ENCODE measurements around the gene UBA6.
"Not testable (repeated sequence)": the region's sequence is repeated elsewhere in the genome, so short reads cannot be mapped to it uniquely, and the experiment has no call there.

Gene UBA6

DNA sequence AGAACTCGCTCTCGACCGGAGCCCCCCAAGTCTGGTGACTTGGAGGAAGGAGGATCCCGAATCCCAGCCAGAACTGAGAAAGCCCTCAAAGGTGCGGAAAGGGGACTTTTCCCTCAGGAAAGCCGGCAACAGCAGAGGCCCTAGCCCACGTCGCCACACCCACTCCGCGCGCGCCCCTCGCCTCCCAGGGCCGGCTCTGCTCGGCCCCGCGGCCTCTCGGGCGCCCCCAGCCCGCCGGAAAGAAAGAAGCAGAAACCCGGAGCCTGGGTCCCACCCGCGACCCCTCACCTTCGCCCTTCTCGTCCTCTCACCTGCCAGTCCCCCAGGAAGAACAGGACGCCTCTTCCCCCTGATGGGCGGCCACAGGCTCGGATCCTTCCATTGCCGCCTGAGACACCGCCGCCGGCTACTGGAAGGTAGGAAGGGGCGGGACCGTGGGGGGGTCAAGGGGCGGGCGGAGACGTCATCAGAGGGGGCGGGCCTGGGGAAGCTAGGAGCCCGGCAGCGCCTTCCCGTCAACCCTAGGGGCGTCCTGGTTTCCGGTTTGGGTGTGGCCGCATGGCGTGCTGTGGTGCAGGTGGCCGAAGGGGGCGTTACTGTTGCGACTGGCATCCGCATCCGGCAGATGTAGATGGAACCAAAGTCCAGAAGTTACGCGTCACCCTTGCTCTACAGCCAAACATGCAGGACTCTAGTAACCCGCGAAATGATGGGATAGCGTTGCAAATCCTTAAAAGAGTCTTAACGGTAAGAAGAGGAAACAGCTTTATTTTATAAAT, at the start of gene UBA6:
UBA6 (minus strand) TSS at position 418 of the 779 bp plus-strand sequence; CDS start at position 382, 36 bp downstream.
- peak; percentile 48 to 62 for DNase-seq

DNA sequence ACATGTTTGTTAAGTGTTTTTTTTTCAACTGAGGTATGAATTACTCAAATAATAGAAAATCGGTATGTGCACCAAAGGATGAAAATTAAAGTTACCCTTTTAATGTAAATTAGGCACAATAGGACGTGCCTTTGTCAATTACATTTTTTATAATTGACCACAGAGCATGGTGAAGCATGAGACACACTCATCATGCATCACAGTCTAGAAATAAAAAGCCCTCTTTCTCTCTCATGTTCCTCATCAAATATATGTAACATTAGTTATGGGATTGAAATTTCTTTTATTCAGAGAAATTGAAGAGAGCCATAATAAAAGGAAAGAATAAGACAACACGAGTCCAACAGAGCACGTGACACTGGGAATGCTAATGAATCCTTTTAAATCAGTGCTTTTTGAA, 49.7 kb upstream of the UBA6 start:
- no peak for DNase-seq

DNA sequence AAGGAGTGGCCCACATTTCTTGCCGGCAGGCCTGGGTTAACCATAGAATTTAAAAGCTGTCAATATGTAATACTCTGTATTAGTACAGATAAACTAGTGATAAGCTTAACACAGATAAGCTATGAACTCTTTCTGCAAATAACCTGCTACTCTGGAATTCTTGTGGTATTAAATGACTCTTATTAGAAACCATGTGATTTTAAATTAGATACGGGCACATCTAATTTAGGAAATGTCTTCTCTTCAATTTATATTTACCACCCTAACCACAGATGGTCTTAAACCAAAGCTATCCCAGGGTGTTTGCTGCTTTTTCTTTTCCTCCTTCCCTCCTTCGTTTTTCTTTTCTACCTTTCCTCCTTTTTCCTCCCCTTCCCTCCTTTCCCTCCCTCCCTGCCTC, 48.3 kb upstream of the UBA6 start:
- no peak for DNase-seq

DNA sequence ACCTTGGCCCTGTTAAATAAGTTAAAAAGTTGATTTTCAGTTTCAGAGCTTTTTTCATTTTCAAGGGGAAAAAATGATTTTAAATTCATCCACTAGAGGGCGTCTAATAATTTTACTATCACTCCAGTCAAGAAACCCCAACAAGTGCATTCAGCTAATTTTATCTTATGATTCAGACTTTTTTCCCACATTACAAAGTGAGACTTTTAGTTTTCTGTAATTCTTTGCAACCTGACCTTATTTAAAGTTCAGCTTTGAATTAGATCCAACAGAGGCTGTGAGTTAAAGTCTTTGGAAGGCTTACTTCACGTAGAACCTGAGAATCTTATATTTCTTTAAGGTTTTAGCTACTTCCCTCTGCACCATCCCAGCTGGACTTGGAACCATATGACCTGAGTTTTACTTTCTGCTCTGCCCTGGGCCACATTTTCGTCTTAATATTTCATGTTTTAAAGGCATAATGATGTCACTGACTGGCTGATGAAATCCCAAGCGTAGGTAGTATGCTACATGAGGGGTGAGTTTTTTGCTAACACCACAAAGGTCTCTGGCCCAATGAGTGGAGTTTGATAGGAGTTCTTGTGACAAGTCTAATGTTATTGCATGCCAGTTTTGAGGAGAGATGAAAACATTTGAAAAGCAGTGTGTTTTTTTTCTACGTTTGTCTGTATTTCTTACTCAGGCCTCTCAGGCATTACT, 46.0 kb upstream of the UBA6 start:
- DNase-seq, result no peak

- no peak for DNase-seq
These were observed 43.8 kb upstream of the UBA6 start for GRCh38 chr4:67744561-67745283.

GRCh38 chr4:67743194-67743593, 42.2 kb upstream of the UBA6 start:
- no peak for DNase-seq

DNA sequence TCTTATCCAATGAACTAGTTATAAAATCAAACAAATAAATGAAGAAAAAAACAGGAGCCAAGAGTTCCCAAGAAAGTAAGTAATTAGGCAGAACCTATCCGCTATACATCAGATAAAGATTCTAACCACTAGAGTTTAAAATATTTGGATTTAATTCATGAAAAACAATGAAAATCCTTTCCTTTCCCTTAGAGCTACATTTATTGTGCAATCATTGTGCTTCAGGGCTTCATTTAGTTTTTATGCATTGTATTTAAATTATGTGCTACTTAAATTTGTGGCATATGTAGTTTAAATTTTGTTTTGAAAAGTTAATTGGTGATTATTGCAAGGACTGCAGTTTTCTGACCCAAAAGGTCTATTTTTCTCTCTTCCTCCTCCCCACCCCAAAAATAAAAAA, 35.3 kb upstream of the UBA6 start:
- DNase-seq, result no peak

- DNase-seq, result no peak
These were observed 34.4 kb upstream of the UBA6 start for GRCh38 chr4:67735325-67735724.

GRCh38 chr4:67730511-67730910, 29.6 kb upstream of the UBA6 start:
- DNase-seq, result not testable (repeated sequence)

DNA sequence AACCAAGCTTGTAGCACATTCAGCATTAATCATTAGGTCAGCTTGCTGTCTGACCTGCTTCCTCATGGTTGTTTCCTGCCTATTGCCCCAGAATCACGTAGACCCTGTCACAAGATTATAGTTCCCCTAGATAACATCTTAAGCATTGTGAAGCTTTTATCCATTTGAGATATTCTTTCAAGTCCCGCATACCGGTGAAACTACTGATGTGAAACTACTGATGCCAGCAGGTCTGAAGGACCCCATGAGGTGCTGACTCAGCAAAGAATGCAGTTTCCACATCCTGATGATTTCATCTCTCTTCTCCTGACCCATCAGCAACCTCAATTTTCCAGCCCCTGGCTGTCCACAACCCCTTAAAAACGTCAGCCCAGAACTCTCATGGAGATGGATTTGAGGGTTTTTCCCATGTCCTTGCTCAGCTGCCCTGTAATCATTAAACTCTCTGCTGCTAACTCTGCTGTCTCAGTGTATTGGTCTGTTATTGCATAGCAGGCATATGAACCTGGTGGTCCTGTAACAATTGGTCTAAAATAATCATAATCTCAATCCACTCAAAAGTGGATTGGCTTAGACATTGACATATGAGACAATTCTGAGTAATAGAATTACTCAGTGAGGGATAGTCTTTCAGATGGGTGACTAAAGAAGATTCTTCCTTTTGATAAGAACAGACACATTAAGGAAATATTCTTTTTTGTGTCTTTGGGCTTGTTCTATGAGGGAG, 26.3 kb upstream of the UBA6 start:
- DNase-seq, result no peak

DNA sequence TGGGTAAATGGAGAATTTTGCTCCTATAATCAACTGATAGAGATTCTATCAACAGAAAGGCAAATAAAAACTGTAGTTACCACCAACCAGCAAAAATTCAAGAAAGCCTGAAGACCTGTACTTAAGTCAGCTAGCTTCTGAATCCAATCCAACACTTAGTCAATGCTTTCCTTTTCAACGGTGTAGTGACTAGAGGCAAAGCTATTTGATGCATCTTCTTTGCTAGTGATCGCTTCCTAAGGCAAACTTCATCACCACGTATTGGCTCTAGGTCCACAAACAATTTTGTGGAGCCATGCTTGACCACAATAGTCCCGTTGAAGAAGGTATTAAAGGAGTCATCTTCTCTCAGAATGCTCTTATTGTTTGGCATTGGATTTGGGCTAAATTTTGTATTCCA, 25.0 kb upstream of the UBA6 start:
- no peak for DNase-seq

DNA sequence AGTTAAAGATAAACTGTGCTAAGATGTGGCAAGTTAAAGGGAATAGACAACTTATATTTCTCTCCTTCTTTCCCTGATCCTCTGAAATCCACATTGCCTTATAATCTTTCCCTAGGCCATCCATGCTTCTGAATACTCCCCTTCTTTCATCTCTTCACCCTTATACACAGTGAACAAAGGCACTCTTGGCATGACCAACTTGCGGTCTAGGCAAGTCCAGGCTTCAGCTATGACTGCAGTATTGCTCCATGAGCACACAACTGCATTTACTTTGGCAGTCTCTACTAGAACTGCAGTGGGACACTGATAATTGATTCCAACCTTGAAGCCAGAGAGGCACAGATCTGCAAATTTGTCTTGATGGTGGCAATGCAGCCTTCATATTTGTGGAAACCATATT, 24.2 kb upstream of the UBA6 start:
- DNase-seq, result no peak

DNA sequence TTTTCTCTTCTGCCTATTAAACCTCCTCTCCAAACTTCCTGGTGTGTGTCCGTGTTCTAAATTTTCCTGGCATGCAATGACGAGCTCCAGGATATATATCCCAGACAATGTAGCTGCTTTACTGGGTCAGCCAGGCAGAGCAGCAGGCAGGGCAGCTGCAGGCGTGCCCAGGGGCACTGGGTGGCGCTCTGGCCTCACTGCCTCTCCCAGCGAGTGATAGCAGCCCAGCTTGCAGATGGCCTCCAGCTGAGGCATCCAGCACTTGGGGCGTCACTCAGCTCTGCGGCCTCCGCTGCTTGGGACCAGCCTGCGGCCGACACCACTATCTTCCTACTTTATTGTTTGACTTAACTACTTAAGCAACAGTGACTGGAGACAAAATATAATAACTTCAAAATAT, 23.0 kb upstream of the UBA6 start:
- no peak for DNase-seq

- no peak for DNase-seq
These were observed 22.4 kb upstream of the UBA6 start for GRCh38 chr4:67723341-67723740.

- no peak for DNase-seq
These were observed 21.0 kb upstream of the UBA6 start for GRCh38 chr4:67721770-67722597.

GRCh38 chr4:67721315-67721769, 20.4 kb upstream of the UBA6 start:
- DNase-seq, result no peak

- DNase-seq, result no peak
These were observed 19.1 kb upstream of the UBA6 start for GRCh38 chr4:67719953-67720617.

DNA sequence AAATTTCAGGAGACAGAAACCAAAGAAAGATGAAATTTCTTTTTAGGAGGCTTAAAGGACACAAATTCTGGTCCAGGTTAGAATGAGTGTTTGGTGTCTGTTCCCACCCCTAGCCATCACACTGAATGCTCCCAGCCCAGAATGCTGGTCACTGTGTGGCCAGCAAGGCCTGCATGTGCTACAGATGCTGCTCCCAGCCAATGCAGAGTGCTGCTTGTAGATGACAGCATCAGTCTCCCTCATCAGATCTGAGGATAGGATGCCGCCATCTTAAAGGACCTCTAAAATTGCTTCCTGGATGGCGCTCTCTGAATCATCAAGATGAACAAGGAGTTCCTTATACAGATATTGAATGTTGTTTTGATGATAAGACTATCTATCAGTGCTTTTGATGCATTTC, 17.9 kb upstream of the UBA6 start:
- DNase-seq, result no peak

DNA sequence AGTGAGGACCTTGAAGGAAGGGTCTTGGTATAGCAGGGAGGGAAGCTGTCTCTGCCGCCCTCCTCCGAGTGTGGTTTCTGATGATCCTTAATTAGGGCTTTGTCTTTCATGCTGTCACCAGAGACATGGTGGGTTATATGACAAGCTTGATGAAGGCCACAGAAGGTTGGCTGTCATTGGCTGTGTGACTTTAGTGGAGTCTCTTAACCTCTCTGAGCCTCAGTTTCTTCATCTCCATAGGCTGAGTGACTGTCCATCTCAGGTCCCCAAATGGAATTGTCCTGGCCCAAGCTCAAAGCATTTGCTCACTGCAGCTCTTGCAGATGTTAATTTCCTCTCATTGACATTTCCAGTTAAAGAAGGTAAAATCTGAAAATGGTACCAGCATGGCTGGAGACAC, 16.6 kb upstream of the UBA6 start:
- no peak for DNase-seq

GRCh38 chr4:67714955-67715354, 14.0 kb upstream of the UBA6 start:
- no peak for DNase-seq

DNA sequence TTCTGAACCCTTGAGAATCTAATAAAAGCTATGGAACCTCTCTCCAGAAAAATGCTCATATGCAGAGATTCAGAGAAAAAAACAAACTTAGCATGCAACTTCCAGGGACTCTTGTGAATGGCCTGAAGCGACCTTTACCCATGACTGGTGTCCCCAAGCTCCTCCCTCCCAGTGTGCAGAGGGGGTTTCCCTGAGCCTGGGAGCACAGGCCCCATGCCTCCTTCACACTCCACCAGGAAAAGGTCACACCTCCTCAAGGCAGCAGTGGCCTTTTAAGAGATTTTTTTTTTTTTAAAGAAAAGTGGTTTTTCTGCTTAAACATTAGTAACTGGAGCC, 13.3 kb upstream of the UBA6 start:
- DNase-seq, result no peak

Data from cerebellar nuclear complex (tissue), 1 donor.